Endometrium (tissue), 2 donors: ENCODE results near the gene MDM4.
"Not testable (repeated sequence)": the region's sequence is repeated elsewhere in the genome, so short reads cannot be mapped to it uniquely, and the experiment has no call there.

Experiments
- FAIRE-seq: peaks from 2 replicates; lab custom pipeline; 2012; peaks lifted over from hg19 to GRCh38; lab: Jason Lieb, UNC
- donor health status: control.
- donor health status: control.

MDM4 gene

GRCh38 chr1:204562075-204562990, 46.1 kb downstream of the MDM4 start:
- FAIRE-seq: no peak

DNA sequence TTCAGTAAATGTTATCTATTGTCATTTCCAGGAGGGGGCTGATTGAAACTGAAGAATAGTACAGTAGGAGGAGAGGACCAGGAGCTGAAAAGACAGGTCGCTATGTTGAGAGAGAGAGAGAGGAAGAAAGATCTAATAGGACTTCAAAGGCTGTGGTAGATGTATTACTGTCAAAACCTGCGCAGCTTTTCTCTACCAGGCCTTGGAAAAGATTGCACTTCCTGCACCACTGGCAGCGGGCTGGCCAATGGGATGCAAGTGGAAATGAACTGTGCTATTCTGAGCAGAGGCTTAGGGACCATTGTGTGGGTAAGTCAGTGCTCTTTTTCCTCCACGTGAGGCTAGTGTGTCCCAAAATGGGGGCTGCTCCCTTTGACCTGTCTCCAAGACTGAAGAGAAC, 47.1 kb downstream of the MDM4 start:
- FAIRE-seq: no peak

- FAIRE-seq: no peak
Observed at GRCh38 chr1:204563780-204564179, 47.6 kb downstream of the MDM4 start.

DNA sequence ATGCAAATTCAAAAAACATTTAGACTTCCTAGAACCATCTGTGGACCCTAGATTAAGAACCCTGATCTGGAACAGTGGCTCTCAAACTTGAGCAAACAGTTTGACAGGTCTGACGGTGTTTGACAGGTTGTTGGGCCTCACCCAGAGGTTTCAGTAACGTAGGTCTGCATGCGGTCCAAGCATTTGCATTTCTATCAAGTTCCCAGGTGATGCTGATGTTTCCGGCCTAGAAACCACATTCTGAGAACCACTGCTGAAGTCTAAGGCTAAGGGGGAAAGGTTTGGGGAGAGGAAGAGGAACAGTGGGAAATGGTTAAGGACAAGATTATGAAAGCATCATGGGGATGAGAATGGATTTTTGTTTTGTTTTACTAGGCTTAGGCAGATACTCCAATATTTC, 48.6 kb downstream of the MDM4 start:
- FAIRE-seq: no peak

- peak; percentile 33 for FAIRE-seq
Observed at GRCh38 chr1:204565617-204566582, 49.7 kb downstream of the MDM4 start.

DNA sequence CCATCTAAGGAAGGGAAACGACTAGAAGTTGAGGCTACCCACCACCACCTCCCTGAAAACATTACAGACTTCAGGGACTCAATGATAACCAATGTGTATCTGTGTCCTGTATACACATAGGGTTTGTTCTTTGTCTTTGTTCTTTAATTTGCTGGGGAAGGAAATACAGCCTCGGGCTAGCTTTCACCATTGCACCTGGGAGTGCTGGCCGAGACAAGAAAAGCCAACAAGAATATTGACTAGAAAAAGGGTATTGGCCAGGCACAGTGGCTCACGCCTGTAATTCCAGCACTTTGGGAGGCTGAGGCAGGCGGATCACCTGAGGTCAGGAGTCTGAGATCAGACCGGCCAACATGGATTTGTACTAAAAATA, 50.4 kb downstream of the MDM4 start:
- FAIRE-seq: no peak

GRCh38 chr1:204567071-204567470, 50.9 kb downstream of the MDM4 start:
- no peak for FAIRE-seq

- no peak for FAIRE-seq
Observed at GRCh38 chr1:204568576-204569315, 52.5 kb downstream of the MDM4 start.

GRCh38 chr1:204569478-204569877, 53.3 kb downstream of the MDM4 start:
- no peak for FAIRE-seq

DNA sequence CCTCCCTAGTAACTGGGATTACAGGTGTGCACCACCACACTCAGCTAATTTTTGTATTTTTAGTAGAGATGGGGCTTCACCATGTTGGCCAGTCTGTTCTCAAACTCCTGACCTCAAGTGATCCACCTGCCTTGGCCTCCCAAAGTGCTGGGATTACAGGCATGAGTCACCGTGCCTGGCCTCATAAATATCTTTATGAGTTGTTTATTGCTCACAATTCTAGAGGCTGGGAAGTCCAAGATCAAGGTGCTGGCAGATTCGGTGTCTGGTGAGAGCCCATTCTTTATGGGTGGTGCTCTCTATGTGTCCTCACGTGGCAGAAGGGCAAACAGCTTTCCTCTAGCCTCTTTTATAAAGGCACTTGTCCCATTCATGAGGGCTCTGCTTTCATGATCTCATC, 53.8 kb downstream of the MDM4 start:
- FAIRE-seq: not testable (repeated sequence)

- no peak for FAIRE-seq
Observed at GRCh38 chr1:204571128-204571527, 54.9 kb downstream of the MDM4 start.

GRCh38 chr1:204571631-204572030, 55.4 kb downstream of the MDM4 start:
- FAIRE-seq: no peak

GRCh38 chr1:204572923-204573922, 57.0 kb downstream of the MDM4 start:
- no peak for FAIRE-seq

- no peak for FAIRE-seq
Observed at GRCh38 chr1:204574016-204574864, 58.0 kb downstream of the MDM4 start.

- no peak for FAIRE-seq
Observed at GRCh38 chr1:204574865-204575163, 58.6 kb downstream of the MDM4 start.

GRCh38 chr1:204575221-204576190, 59.3 kb downstream of the MDM4 start:
- FAIRE-seq: no peak

DNA sequence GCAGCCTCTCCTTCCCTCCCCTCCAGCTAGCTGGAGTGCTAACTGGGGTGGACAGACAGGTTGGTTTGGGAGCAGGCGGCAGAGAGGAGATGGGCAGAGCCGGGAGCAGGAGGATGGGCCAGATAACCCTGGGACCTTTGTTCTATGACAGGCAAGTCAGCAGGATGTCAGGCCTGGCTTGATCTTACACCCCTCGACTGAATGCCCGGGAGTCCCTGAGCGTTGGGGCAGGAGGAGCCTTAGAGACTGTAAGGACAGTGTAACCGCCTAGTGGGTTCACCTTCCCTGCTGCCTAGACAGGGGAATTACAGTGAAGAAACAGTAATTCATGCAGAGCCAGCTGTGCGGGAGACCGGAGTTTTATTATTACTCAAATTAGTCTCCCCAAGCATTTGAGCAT, 60.2 kb downstream of the MDM4 start:
- no peak for FAIRE-seq

- FAIRE-seq: no peak
Observed at GRCh38 chr1:204577794-204578478, 61.7 kb downstream of the MDM4 start.
